Measurements from ENCODE around the gene PGBD1. TPM values are rescaled to one million over a fixed set of nuclear protein-coding genes. Genes with fewer than 3 reads are reported as not detected.

The PGBD1 gene
- total and polyA plus RNA-seq, 2 of the 13 experiments (the other 11 are each of a cell fraction or from before 2014, with no cell fraction given): 3.6 to 6.9 TPM

DNA sequence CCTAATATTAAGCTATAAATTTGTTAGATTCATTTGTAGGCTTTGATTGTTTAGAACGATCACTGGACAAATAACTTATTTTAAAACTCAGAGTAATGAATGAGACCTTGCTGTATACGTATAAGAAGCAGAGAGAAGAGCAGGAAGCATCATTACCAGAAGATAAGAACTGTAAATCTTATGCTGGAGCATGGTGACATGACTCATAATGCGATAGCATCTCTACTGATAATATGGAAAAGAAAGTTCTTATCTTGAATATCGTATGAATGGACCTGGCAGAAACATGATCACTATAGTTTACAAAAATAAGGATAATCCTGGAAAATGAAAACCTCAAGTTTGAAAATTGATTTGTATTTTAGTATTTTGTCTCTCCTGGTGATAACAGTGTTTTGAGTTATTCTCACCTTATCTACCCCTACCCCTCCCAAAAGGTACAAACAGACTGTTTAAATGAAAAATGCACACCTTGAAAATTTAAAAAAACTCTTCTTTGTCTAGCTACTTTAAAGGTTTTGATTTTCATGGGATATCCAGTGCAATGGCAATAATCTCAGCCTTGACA is 16.5 kb upstream of the PGBD1 start (continued):
- TF ChIP-seq ZBTB44 (CRISPR knock-in tag; IDR thresholded peaks at IDR 0.05): no peak

DNA sequence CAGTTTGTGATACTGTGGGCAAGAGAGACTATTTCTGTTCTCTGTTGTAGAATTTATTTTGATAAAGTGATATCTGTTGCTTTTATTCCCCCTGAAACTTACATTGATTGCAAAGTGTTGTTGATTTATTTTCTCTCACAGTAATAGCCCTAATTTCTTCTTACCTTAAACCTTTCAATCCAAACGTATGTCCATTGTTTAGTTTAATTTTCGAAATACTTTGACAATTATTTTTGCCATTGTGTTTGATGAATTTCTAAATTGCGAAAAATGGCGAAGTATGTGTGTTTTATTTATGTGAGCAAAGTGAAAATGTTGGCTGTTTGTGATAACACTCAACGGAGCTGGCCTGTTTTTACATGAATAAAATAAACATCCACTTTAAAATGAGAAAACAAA is 14.8 kb upstream of the PGBD1 start:
- Histone ChIP-seq H3K4me2 (ENCODE audit: low read depth, low read length) (peak overlapping the region; percentile 80), H3K36me3 (replicated peaks in 1 of 2; ENCODE audit: control insufficient read depth in 1 of 2, insufficient read depth in 2 of 2, low read length in 2 of 2) (no peaks in the 10 kb centered on the region), H3K79me2 (ENCODE audit: insufficient read depth, low read length) (peaks cover 19% of the 10 kb centered on the region), H3K27ac (ENCODE audit: extremely low read length, insufficient read depth, low read length) (peak overlapping the region; percentile 51), H3K4me1 (ENCODE audit: insufficient read depth, low read length) (peaks cover 26% of the 10 kb centered on the region), H3K4me3 (replicated peaks in 1 of 3; ENCODE audit: insufficient read depth in 1 of 3, low read depth in 2 of 3, low read length in 3 of 3) (peak overlapping the region; percentile 85 to 91 (median 87)), H3K9me3 (ENCODE audit: low read length) (no peaks in the 10 kb centered on the region), H3K9ac (ENCODE audit: insufficient read depth, low read depth, low read length) (peak overlapping the region; percentile 80), H2AFZ (ENCODE audit: low read length) (peak overlapping the region; percentile 91), H3K27me3 (ENCODE audit: control insufficient read depth in 1 of 2, insufficient read depth in 2 of 2, low read length in 2 of 2) (peaks cover 0 to 17% of the 10 kb centered on the region in 2 experiments; a peak in 3 of 5 replicates), H4K20me1 (ENCODE audit: insufficient read depth, low read length) (no peaks in the 10 kb centered on the region)
- peak; percentile 55; the same call in 1 of the 2 replicates for TF ChIP-seq ELF4 (CRISPR knock-in tag; IDR thresholded peaks at IDR 0.05; ENCODE audit: borderline replicate concordance)
- 0 out of 2 replicates have a peak, but pooled peaks have one; percentile 40 for TF ChIP-seq NAIF1 (CRISPR knock-in tag; IDR thresholded peaks at IDR 0.05; ENCODE audit: borderline replicate concordance)
- TF ChIP-seq PHF5A (CRISPR knock-in tag; IDR thresholded peaks at IDR 0.05; ENCODE audit: low read depth, unreplicated experiment): peak; percentile 17
- peak; percentile 94 for TF ChIP-seq CBX2 (IDR thresholded peaks at IDR 0.05; ENCODE audit: low read depth, low read length)
- TF ChIP-seq CBX2 (CRISPR knock-in tag; IDR thresholded peaks at IDR 0.05; ENCODE audit: low read depth): no peak
- TF ChIP-seq, protein P1, sequence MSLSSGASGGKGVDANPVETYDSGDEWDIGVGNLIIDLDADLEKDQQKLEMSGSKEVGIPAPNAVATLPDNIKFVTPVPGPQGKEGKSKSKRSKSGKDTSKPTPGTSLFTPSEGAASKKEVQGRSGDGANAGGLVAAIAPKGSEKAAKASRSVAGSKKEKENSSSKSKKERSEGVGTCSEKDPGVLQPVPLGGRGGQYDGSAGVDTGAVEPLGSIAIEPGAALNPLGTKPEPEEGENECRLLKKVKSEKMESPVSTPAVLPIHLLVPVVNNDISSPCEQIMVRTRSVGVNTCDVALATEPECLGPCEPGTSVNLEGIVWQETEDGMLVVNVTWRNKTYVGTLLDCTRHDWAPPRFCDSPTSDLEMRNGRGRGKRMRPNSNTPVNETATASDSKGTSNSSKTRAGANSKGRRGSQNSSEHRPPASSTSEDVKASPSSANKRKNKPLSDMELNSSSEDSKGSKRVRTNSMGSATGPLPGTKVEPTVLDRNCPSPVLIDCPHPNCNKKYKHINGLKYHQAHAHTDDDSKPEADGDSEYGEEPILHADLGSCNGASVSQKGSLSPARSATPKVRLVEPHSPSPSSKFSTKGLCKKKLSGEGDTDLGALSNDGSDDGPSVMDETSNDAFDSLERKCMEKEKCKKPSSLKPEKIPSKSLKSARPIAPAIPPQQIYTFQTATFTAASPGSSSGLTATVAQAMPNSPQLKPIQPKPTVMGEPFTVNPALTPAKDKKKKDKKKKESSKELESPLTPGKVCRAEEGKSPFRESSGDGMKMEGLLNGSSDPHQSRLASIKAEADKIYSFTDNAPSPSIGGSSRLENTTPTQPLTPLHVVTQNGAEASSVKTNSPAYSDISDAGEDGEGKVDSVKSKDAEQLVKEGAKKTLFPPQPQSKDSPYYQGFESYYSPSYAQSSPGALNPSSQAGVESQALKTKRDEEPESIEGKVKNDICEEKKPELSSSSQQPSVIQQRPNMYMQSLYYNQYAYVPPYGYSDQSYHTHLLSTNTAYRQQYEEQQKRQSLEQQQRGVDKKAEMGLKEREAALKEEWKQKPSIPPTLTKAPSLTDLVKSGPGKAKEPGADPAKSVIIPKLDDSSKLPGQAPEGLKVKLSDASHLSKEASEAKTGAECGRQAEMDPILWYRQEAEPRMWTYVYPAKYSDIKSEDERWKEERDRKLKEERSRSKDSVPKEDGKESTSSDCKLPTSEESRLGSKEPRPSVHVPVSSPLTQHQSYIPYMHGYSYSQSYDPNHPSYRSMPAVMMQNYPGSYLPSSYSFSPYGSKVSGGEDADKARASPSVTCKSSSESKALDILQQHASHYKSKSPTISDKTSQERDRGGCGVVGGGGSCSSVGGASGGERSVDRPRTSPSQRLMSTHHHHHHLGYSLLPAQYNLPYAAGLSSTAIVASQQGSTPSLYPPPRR (CRISPR knock-in tag; IDR thresholded peaks at IDR 0.05; ENCODE audit: borderline replicate concordance): no peak
- peak; percentile 85 for TF ChIP-seq ZNF816 (CRISPR knock-in tag; IDR thresholded peaks at IDR 0.05; ENCODE audit: borderline replicate concordance)
- TF ChIP-seq, protein P2, sequence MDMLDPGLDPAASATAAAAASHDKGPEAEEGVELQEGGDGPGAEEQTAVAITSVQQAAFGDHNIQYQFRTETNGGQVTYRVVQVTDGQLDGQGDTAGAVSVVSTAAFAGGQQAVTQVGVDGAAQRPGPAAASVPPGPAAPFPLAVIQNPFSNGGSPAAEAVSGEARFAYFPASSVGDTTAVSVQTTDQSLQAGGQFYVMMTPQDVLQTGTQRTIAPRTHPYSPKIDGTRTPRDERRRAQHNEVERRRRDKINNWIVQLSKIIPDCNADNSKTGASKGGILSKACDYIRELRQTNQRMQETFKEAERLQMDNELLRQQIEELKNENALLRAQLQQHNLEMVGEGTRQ (IDR thresholded peaks at IDR 0.05; ENCODE audit: low read depth, low read length): no peak
- TF ChIP-seq, protein P2 (CRISPR knock-in tag; IDR thresholded peaks at IDR 0.05; ENCODE audit: borderline replicate concordance): 0 out of 2 replicates have a peak, but pooled peaks have one; percentile 21
- no peak for TF ChIP-seq FOXM1 (CRISPR knock-in tag; IDR thresholded peaks at IDR 0.05)
- TF ChIP-seq ZBTB3 (CRISPR knock-in tag; IDR thresholded peaks at IDR 0.05; ENCODE audit: borderline replicate concordance, low read depth): 0 out of 2 replicates have a peak, but pooled peaks have one; percentile 6
- no peak for FAIRE-seq
- DNase-seq (ENCODE audit: low spot score): no peak
- in situ Hi-C loops (cut with HindIII; ENCODE audit: extremely low pct_ligation_motif_present, low pct_unique_long_range_greater_than_20kb): no loop called here
- intact Hi-C loops (cut with micrococcal nuclease; ENCODE audit: unreplicated experiment): loop anchor here (5.0 kb wide), 1 partner anchor 56 kb away; no protein-coding TSS in a partner anchor
- POLR2A ChIA-PET: interaction anchor here (0.6 to 3.2 kb wide), 22 partner anchors 11 to 594 kb away, joined by 3 to 67 read pairs (median 8); partner anchors contain the start of genes PGBD1, ZKSCAN3, ZKSCAN4 and ZKSCAN8
- TSS peak; percentile 90 for BruUV-seq (replicated peaks)
- CTCF ChIA-PET (ENCODE audit: low intra/inter-chr PET ratio, low total read pairs): no interaction called here
- 7% methylated on average over 5 of the region's 5 CpGs for WGBS (ENCODE audit: low lambda C conversion rate)
- ATAC-seq: no peak

All from HepG2 (cell line).